ENCODE results near the gene KMT2A.

GRCh38 chr11:118437208-118438125 lies 1.2 kb downstream of the KMT2A start:
- TF ChIP-seq, protein P1, sequence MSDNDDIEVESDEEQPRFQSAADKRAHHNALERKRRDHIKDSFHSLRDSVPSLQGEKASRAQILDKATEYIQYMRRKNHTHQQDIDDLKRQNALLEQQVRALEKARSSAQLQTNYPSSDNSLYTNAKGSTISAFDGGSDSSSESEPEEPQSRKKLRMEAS (IDR thresholded peaks at IDR 0.05; ENCODE audit: low read depth, low read length): peak; percentile 23; the same call in 1 of the 2 replicates
- no peak for TF ChIP-seq CTCF (IDR thresholded peaks at IDR 0.05; ENCODE audit: low read depth, low read length)

Data from NB4 (cell line).